Activated CD4-positive, alpha-beta T cell treated with anti-CD3 and anti-CD28 coated beads, Interleukin-2, amount 10 ng/mL, durations not matched to agents 7 days and 5 days (primary cell): ENCODE results near the gene ADCY9. TPM values are rescaled to one million over a fixed set of nuclear protein-coding genes. Genes with fewer than 3 reads are reported as not detected.

Source experiments
- CTCF ChIA-PET: fragments of 350-600 bp; sonication (Branson Sonifier 250); formaldehyde crosslinking; loops from one replicate; lab custom pipeline; 2021; ENCODE audit warnings: antibody characterized with exemption; lab: Charles Lee
- POLR2A ChIA-PET: fragments of 350-600 bp; sonication (Branson Sonifier 250); formaldehyde crosslinking; loops from one replicate; lab custom pipeline; 2021; ENCODE audit warnings: antibody characterized with exemption; lab: Charles Lee
- DNase-seq: peaks from one replicate; pipeline ENCODE4 v3.0.0-alpha.2; 2020
- H3K27ac Mint-ChIP-seq: one replicate; pipeline ENCODE4 v1.8.0; 2021; ENCODE audit warnings: mild to moderate bottlenecking, moderate library complexity, mixed read lengths
- H3K27me3 Mint-ChIP-seq: one replicate; pipeline ENCODE4 v1.8.0; 2021; ENCODE audit warnings: mixed read lengths
- H3K36me3 Mint-ChIP-seq: one replicate; pipeline ENCODE4 v1.8.0; 2021; ENCODE audit warnings: low read depth, mixed read lengths
- H3K4me1 Mint-ChIP-seq: one replicate; pipeline ENCODE4 v1.8.0; 2021; ENCODE audit warnings: mixed read lengths
- H3K4me3 Mint-ChIP-seq: one replicate; pipeline ENCODE4 v1.8.0; 2021; ENCODE audit warnings: mild to moderate bottlenecking, moderate library complexity, mixed read lengths
- H3K9me3 Mint-ChIP-seq: one replicate; pipeline ENCODE4 v1.8.0; 2021; ENCODE audit warnings: mixed read lengths
- total RNA-seq, 2 experiments: library from RNA; stranded (reverse); gene quantifications; one replicate each; pipeline ENCODE4 v1.2.3, GENCODE V29; 2021

Gene ADCY9
- total RNA-seq, 2 experiments from 2014 or later: 10.4 to 12.4 TPM

- ChIA-PET POLR2A (no interaction called here), CTCF (no interaction called here)
- no peaks in the 10 kb centered on the region for H3K36me3 Mint-ChIP-seq
- H3K27ac Mint-ChIP-seq: no peak overlapping the region
- peaks cover 16% of the 10 kb centered on the region for H3K4me1 Mint-ChIP-seq
- H3K4me3 Mint-ChIP-seq: no peak overlapping the region
- DNase-seq: no peak
- no peaks in the 10 kb centered on the region for H3K27me3 Mint-ChIP-seq
- no peaks in the 10 kb centered on the region for H3K9me3 Mint-ChIP-seq
Measured at GRCh38 chr16:4028144-4028543, 88.1 kb downstream of the ADCY9 start.

- no peaks in the 10 kb centered on the region for H3K27me3 Mint-ChIP-seq
Measured at GRCh38 chr16:4026854-4027253, 89.4 kb downstream of the ADCY9 start.

GRCh38 chr16:4025428-4025827, 90.8 kb downstream of the ADCY9 start:
- peaks cover 3% of the 10 kb centered on the region for H3K4me1 Mint-ChIP-seq
- no peaks in the 10 kb centered on the region for H3K9me3 Mint-ChIP-seq
- no peaks in the 10 kb centered on the region for H3K36me3 Mint-ChIP-seq
- POLR2A ChIA-PET: no interaction called here
- DNase-seq: no peak
- CTCF ChIA-PET: no interaction called here
- no peak overlapping the region for H3K4me3 Mint-ChIP-seq
- H3K27ac Mint-ChIP-seq: no peak overlapping the region
- H3K27me3 Mint-ChIP-seq: no peaks in the 10 kb centered on the region

More at GRCh38 chr16:4026854-4027253, 89.4 kb downstream of the ADCY9 start:
- Mint-ChIP-seq H3K36me3 (no peaks in the 10 kb centered on the region), H3K9me3 (no peaks in the 10 kb centered on the region), H3K4me3 (no peak overlapping the region), H3K4me1 (peaks cover 12% of the 10 kb centered on the region), H3K27ac (no peak overlapping the region)
- ChIA-PET POLR2A (no interaction called here), CTCF (no interaction called here)
- no peak for DNase-seq

- no peak overlapping the region for H3K4me3 Mint-ChIP-seq
- DNase-seq: no peak
- H3K4me1 Mint-ChIP-seq: peaks cover 7% of the 10 kb centered on the region
- ChIA-PET CTCF (no interaction called here), POLR2A (no interaction called here)
- no peak overlapping the region for H3K27ac Mint-ChIP-seq
- no peaks in the 10 kb centered on the region for H3K9me3 Mint-ChIP-seq
- no peaks in the 10 kb centered on the region for H3K36me3 Mint-ChIP-seq
- H3K27me3 Mint-ChIP-seq: no peaks in the 10 kb centered on the region
Measured at GRCh38 chr16:4021916-4022315, 94.3 kb downstream of the ADCY9 start.

- peaks cover 12% of the 10 kb centered on the region for H3K4me1 Mint-ChIP-seq
- no peak overlapping the region for H3K4me3 Mint-ChIP-seq
- H3K27ac Mint-ChIP-seq: no peak overlapping the region
- no peaks in the 10 kb centered on the region for H3K36me3 Mint-ChIP-seq
- H3K27me3 Mint-ChIP-seq: no peaks in the 10 kb centered on the region
- ChIA-PET POLR2A (no interaction called here), CTCF (interaction anchor here (0.7 kb wide), 1 partner anchor 211 kb away, joined by 3 read pairs; no protein-coding TSS in a partner anchor)
- no peak for DNase-seq
- no peaks in the 10 kb centered on the region for H3K9me3 Mint-ChIP-seq
Measured at GRCh38 chr16:4021070-4021779, 95.0 kb downstream of the ADCY9 start.

- CTCF ChIA-PET: no interaction called here
- Mint-ChIP-seq H3K4me1 (peaks cover 14% of the 10 kb centered on the region), H3K27me3 (no peaks in the 10 kb centered on the region), H3K4me3 (peak overlapping the region; percentile 44), H3K9me3 (no peaks in the 10 kb centered on the region), H3K27ac (peak overlapping the region; percentile 48), H3K36me3 (no peaks in the 10 kb centered on the region)
- DNase-seq: no peak
- POLR2A ChIA-PET: no interaction called here
Measured at GRCh38 chr16:4019371-4019791, 96.9 kb downstream of the ADCY9 start.

GRCh38 chr16:4018391-4018790, 97.9 kb downstream of the ADCY9 start:
- ChIA-PET CTCF (no interaction called here), POLR2A (no interaction called here)
- H3K4me3 Mint-ChIP-seq: no peak overlapping the region
- H3K27ac Mint-ChIP-seq: no peak overlapping the region
- H3K4me1 Mint-ChIP-seq: peaks cover 14% of the 10 kb centered on the region
- DNase-seq: no peak
- H3K27me3 Mint-ChIP-seq: no peaks in the 10 kb centered on the region
- H3K9me3 Mint-ChIP-seq: no peaks in the 10 kb centered on the region
- H3K36me3 Mint-ChIP-seq: no peaks in the 10 kb centered on the region

- Mint-ChIP-seq H3K27ac (no peak overlapping the region), H3K4me3 (no peak overlapping the region), H3K4me1 (peaks cover 14% of the 10 kb centered on the region), H3K9me3 (no peaks in the 10 kb centered on the region), H3K27me3 (no peaks in the 10 kb centered on the region), H3K36me3 (no peaks in the 10 kb centered on the region)
- ChIA-PET POLR2A (no interaction called here), CTCF (interaction anchor here (0.9 kb wide), 1 partner anchor 69 kb away, joined by 3 read pairs; no protein-coding TSS in a partner anchor)
- no peak for DNase-seq
Measured at GRCh38 chr16:4017807-4018206, 98.4 kb downstream of the ADCY9 start.

- H3K27ac Mint-ChIP-seq: no peak overlapping the region
- DNase-seq: no peak
- H3K4me3 Mint-ChIP-seq: no peak overlapping the region
- H3K9me3 Mint-ChIP-seq: no peaks in the 10 kb centered on the region
- ChIA-PET POLR2A (interaction anchor here (0.6 kb wide), 1 partner anchor 88 kb away, joined by 5 read pairs; no protein-coding TSS in a partner anchor), CTCF (interaction anchor here (0.9 to 1.2 kb wide), 2 partner anchors 95 to 258 kb away, joined by 3 read pairs; no protein-coding TSS in a partner anchor)
- no peaks in the 10 kb centered on the region for H3K27me3 Mint-ChIP-seq
- H3K36me3 Mint-ChIP-seq: no peaks in the 10 kb centered on the region
- H3K4me1 Mint-ChIP-seq: peaks cover 14% of the 10 kb centered on the region
Measured at GRCh38 chr16:4016658-4017057, 99.6 kb downstream of the ADCY9 start.

- ChIA-PET POLR2A (no interaction called here), CTCF (interaction anchor here (0.9 to 1.2 kb wide), 2 partner anchors 95 to 259 kb away, joined by 3 read pairs; no protein-coding TSS in a partner anchor)
- Mint-ChIP-seq H3K27me3 (no peaks in the 10 kb centered on the region), H3K9me3 (no peaks in the 10 kb centered on the region), H3K36me3 (no peaks in the 10 kb centered on the region), H3K4me3 (no peak overlapping the region), H3K27ac (no peak overlapping the region), H3K4me1 (peaks cover 14% of the 10 kb centered on the region)
- DNase-seq: no peak
Measured at GRCh38 chr16:4016005-4016352, 100.3 kb downstream of the ADCY9 start.

GRCh38 chr16:4015275-4016004, 100.8 kb downstream of the ADCY9 start:
- Mint-ChIP-seq H3K36me3 (no peaks in the 10 kb centered on the region), H3K27me3 (no peaks in the 10 kb centered on the region), H3K4me3 (no peak overlapping the region), H3K9me3 (no peaks in the 10 kb centered on the region), H3K4me1 (peaks cover 14% of the 10 kb centered on the region), H3K27ac (no peak overlapping the region)
- no peak for DNase-seq
- ChIA-PET CTCF (interaction anchor here (0.6 to 1.3 kb wide), 3 partner anchors 34 to 238 kb away, joined by 3 read pairs; no protein-coding TSS in a partner anchor), POLR2A (no interaction called here)

- no peak overlapping the region for H3K27ac Mint-ChIP-seq
- no peak overlapping the region for H3K4me3 Mint-ChIP-seq
- ChIA-PET CTCF (interaction anchor here (0.6 kb wide), 1 partner anchor 294 kb away, joined by 3 read pairs; no protein-coding TSS in a partner anchor), POLR2A (no interaction called here)
- DNase-seq: no peak
- H3K4me1 Mint-ChIP-seq: peaks cover 7% of the 10 kb centered on the region
- no peaks in the 10 kb centered on the region for H3K36me3 Mint-ChIP-seq
- no peaks in the 10 kb centered on the region for H3K9me3 Mint-ChIP-seq
- no peaks in the 10 kb centered on the region for H3K27me3 Mint-ChIP-seq
Measured at GRCh38 chr16:4011940-4012629, 104.2 kb downstream of the ADCY9 start.
